ENCODE data around the gene MGAT4B. TPM values are rescaled to one million over a fixed set of nuclear protein-coding genes. Genes with fewer than 3 reads are reported as not detected.
A peak's percentile ranks its signal among the peaks of the same experiment; 100 is the strongest.

The MGAT4B gene
- total RNA-seq, 6 experiments from 2014 or later: 151 to 259 (median 181) TPM

- no peaks in the 10 kb centered on the region for H3K9me3 ChIP-seq
- peak; percentile 78 for TF ChIP-seq POLR2A (IDR thresholded peaks at IDR 0.05)
- TF ChIP-seq CTCF (IDR thresholded peaks at IDR 0.05): no peak
- H3K4me3 ChIP-seq: peak overlapping the region; percentile 87 to 91 (median 89)
- WGBS (ENCODE audit: insufficient coverage, low coverage, low lambda C conversion rate, missing lambda C conversion rate): 7% methylated on average over 4 of the region's 9 CpGs
- H3K36me3 ChIP-seq: peaks cover 0 to 16% (median 1%) of the 10 kb centered on the region in 4 donors
- peaks cover 0 to 45% (median 15%) of the 10 kb centered on the region in 4 donors for H3K4me1 ChIP-seq
- ATAC-seq: peak; percentile 33 to 59 (median 50)
- no peaks in the 10 kb centered on the region for H3K27me3 ChIP-seq
- peak overlapping the region; percentile 84 to 97 (median 95) for H3K27ac ChIP-seq
- peak; percentile 72 to 91 (median 90) for DNase-seq
- intact Hi-C loops (cut with DNase I): no loop called here
These were observed 1.6 kb downstream of the MGAT4B start for GRCh38 chr5:179805070-179805528.

- DNase-seq (peak in 1 of 3 donors; percentile 44), ATAC-seq (no peak)
- H3K4me3 ChIP-seq: peak overlapping the region; percentile 87 to 91 (median 89)
- H3K27ac ChIP-seq: peak overlapping the region; percentile 84 to 97 (median 95)
- 43% methylated on average over 7 of the region's 8 CpGs for WGBS (ENCODE audit: insufficient coverage, low coverage, low lambda C conversion rate, missing lambda C conversion rate)
- TF ChIP-seq CTCF (IDR thresholded peaks at IDR 0.05) (no peak), POLR2A (IDR thresholded peaks at IDR 0.05) (no peak)
- H3K9me3 ChIP-seq: no peaks in the 10 kb centered on the region
- peaks cover 0 to 22% (median 6%) of the 10 kb centered on the region in 4 donors for H3K36me3 ChIP-seq
- H3K27me3 ChIP-seq: no peaks in the 10 kb centered on the region
- intact Hi-C loops (cut with DNase I): no loop called here
- peaks cover 0 to 45% (median 15%) of the 10 kb centered on the region in 4 donors for H3K4me1 ChIP-seq
These were observed 2.1 kb downstream of the MGAT4B start for GRCh38 chr5:179804555-179804947.

GRCh38 chr5:179803651-179804554, 2.8 kb downstream of the MGAT4B start:
- 11% methylated on average over 10 of the region's 18 CpGs for WGBS (ENCODE audit: insufficient coverage, low coverage, low lambda C conversion rate, missing lambda C conversion rate)
- peak overlapping the region; percentile 87 to 91 (median 89) for H3K4me3 ChIP-seq

More at GRCh38 chr5:179803651-179804554, 2.8 kb downstream of the MGAT4B start:
- intact Hi-C loops (cut with DNase I): no loop called here
- no peaks in the 10 kb centered on the region for H3K9me3 ChIP-seq
- H3K36me3 ChIP-seq: peaks cover 0 to 28% (median 10%) of the 10 kb centered on the region in 4 donors
- TF ChIP-seq CTCF (IDR thresholded peaks at IDR 0.05) (no peak), POLR2A (IDR thresholded peaks at IDR 0.05) (no peak)
- peaks cover 0 to 45% (median 15%) of the 10 kb centered on the region in 4 donors for H3K4me1 ChIP-seq
- peak; percentile 65 to 72 (median 70) for DNase-seq
- peak; percentile 2 to 20 (median 11) for ATAC-seq
- H3K27ac ChIP-seq: peak overlapping the region; percentile 75 to 95 (median 84)
- no peaks in the 10 kb centered on the region for H3K27me3 ChIP-seq
